ENCODE measurements around the gene NEDD4L.
"Not testable (repeated sequence)": the region's sequence is repeated elsewhere in the genome, so short reads cannot be mapped to it uniquely, and the experiment has no call there.

The NEDD4L gene

DNA sequence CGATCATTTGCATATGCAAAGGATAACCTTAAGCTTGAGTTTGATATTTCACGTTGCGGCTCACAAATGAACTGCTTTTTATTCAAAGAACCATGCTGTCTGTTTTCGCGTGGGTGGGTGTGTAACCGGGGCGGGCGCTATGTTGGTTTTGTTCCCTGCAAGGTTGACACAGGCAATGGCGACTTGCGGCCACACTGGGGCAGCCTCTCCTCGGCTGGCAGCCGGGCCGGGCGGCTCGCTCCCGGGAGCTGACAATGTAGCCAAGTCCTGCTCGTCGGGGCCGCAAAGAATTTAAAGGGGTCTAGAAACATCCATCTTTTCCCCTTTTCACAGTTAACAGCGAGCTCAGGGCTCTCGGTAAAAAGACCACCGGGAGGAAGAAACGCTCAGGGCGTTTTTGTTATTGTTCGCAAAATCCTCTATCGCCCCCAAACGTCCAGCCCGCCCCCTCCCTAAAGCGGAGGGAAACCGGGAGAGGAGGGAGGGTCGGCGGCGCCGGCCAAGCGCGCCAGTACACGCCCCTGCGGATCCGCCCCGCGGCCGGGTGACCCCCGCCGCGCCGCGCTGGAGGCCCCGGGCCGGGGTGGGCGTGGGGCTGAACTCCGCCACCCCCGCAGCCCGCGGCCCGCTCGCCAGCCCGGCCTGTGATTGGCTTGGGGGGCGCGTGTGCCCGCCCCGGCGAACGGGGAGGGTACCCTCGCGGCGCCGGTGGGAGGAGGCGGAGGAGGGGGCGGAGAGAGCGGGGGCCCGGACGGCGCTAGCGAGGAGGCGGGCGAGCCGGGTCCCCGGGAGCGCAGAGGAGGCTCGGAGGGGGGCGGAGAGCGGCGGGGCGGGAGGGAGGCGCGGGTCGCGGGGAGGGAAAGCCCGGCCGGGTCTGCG lies at the start of gene NEDD4L:
NEDD4L (plus strand) TSS at position 736 of the 879 bp plus-strand sequence. CDS start 435 bp downstream, outside the sequence.
- DNase-seq: peak; percentile 84

DNA sequence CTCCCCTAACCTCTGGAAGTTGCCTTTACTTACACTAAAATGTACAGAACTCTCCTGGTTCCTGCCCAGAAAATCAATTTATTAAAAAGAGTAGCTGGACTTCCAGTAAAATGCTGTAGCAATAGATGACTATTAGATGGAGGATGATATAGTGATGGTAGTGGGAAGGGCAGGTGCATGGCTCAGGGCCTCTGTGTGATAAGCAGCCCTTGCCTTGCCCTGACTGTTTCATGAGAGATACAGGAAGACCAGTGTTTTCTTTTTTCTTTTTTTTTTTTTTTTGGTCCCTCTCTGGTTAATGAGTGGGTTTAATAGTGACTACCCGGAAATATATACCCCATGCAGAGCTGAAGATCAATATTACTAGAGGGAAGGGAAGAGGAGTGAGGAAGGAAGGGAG lies 48.7 kb upstream of the NEDD4L start:
- DNase-seq: no peak

DNA sequence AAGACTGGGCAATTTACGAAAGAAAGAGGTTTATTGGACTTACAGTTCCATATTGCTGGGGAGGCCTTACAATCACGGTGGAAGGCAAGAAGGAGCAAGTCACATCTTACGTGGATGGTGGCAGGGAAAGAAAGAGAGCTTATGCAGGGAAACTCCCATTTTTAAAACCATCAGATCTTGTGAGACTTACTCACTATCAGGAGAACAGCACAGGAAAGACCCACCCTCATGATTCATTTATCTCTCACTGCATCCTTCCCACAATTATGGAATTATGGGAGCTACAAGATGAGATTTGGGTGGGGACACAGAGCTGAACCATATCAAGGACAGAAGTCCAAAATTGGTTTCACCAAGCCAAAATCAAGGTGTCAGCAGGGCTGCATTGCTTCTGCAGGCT lies 47.1 kb upstream of the NEDD4L start:
- DNase-seq: not testable (repeated sequence)

DNA sequence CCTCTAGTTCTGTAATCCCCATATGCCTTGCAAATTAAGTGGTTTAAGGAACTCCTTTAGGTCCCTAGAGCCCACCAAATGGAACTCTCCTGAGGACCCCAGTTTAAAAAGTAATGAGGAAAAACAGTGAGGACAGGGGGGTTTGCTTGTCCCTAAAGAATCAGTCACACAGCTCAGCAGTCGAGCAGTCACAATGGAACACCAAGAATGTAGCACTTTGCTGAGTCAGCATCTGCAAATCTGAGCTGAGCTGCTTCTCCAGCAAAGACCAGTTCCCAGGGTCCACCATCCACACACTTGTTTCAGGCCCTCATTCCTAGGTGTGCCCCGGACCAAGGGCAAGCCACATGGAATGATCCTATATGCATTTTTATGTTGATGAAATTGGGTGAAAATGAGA lies 46.2 kb upstream of the NEDD4L start:
- no peak for DNase-seq

DNA sequence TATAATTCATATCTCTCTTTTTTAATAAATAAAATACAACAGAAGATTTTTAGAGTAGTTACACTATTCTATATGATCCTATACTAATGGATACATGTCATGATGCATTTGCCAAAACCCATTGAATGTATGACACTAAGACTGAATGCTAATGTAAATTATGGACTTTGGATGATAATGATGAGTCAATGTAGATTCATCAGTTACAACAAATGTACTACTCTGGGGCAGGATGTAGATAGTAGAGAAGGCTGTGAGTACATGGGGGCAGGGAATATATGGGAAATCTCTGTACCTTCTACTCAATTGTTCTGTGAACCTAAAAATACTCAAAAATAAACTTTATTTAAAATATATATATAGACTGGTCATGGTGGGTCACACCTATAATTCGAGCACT lies 45.6 kb upstream of the NEDD4L start:
- no peak for DNase-seq

DNA sequence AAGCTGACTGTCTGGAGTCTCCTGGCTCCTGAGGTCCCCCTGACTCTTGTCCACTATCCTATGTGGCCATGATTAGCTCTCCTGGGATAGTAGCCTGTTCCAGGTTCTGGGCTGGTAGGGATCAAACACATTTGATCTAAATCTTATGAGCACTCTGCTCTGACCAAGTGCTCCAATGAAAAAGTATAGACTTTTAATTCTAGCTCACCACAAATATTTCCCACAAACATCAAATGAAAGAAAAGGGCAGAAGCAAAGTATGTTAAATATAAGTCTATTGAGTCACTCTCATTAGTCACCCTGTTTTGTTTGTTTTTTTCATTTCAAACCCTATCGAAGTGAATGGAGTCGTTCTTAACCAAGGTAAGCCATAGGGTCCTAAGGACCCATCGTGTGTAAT lies 39.7 kb upstream of the NEDD4L start:
- DNase-seq: no peak

DNA sequence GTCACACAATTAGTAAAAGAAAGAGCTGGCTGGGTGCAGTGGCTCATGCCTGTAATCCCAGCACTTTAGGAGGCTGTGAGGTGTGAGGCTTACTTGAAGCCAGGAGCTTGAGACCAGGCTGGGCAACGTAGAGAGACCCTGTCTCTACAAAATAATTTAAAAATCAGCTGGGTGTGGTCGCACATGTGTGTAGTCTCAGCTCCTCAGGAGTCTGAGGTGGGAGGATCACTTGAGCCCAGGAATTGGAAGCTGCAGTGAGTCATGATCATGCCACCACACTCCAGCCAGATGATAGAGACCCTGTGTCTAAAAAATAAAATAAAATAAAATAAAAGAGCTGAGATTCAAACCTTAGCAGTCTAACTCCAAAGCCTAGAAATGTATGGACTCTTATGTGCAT lies 39.0 kb upstream of the NEDD4L start:
- DNase-seq: no peak

DNA sequence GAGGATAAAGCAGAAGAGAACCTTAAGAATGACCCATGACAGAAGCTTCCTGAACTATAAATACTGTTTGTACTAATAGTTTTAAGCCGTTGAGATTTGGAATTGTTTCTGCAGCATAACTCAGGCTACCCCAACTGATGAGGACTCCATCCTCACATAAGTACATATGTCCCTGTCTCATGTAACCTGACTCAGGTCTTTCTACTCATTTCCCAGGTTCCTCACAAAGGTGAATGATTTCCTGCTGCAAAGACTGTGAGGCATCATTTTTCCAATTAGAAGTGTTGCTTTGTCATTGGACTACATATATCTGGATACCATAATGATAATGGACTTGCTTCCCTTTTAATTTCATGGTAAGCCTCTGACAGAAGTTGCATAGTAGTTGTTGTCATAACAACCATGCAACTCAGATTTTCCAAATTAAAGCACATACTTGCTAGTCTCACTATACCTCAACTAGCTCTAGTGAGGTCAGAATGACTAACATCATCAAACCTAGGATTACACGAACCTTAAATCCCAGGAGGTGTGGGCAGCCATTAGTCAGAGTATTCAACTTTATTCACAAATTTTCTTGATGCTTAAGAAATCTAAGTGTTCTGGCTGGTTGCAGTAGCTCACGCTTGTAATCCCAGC lies 38.0 kb upstream of the NEDD4L start:
- DNase-seq: no peak

DNA sequence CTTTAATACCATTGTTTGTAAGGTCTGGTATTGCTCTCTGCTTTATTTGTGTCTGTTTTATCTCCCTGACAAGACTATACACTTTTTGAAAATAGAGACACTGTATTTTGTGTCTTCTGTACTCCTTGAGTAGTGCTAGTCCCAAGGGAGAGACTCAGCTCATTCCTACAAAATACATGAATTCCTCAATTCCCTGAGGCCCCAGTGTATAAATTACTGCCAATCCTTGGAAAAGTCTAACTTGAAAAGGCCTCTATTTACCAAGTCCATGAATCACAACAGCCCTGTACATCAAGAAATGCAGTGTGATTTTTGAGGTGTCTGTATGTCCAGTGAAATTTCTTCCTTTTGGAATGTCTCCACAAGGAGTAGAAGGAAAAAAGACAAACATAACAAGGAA lies 34.9 kb upstream of the NEDD4L start:
- DNase-seq: no peak

DNA sequence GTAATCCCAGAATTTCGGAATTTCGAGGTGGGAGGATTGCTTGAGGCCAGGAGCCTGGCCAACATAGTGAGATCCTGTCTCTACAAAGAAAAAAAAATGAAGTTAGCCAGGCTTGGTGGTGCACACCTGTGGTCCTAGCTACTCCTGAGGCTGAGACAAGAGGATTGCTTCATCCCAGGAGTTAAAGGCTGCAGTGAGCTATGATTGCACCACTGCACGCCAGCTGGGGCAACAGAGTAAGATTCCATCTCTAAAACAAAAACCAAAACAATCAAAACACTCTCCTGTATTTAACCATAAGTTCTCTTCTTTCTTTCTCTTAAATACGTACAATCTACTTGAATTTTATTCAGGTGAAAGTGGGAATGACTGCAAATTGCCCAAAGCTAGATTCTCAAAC lies 33.8 kb upstream of the NEDD4L start:
- DNase-seq: no peak

DNA sequence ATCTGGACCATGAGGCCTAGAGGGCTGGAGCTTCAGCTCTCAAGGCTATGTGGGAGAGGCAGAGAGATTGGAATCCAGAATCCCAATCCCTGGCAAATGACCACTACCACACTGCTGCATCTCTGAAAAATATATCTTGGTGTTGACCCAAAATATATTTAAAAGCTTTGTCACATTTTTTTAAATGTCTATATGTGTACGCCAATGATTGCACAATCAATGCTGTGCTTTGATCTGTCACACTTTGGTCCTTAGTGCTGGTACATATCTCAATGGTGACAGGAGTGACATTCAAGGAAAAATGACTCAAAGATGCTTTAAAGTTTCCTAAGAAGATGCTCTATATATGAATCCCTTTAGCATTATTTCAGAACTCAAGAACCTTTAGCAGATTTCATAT lies 31.7 kb upstream of the NEDD4L start:
- DNase-seq: no peak

DNA sequence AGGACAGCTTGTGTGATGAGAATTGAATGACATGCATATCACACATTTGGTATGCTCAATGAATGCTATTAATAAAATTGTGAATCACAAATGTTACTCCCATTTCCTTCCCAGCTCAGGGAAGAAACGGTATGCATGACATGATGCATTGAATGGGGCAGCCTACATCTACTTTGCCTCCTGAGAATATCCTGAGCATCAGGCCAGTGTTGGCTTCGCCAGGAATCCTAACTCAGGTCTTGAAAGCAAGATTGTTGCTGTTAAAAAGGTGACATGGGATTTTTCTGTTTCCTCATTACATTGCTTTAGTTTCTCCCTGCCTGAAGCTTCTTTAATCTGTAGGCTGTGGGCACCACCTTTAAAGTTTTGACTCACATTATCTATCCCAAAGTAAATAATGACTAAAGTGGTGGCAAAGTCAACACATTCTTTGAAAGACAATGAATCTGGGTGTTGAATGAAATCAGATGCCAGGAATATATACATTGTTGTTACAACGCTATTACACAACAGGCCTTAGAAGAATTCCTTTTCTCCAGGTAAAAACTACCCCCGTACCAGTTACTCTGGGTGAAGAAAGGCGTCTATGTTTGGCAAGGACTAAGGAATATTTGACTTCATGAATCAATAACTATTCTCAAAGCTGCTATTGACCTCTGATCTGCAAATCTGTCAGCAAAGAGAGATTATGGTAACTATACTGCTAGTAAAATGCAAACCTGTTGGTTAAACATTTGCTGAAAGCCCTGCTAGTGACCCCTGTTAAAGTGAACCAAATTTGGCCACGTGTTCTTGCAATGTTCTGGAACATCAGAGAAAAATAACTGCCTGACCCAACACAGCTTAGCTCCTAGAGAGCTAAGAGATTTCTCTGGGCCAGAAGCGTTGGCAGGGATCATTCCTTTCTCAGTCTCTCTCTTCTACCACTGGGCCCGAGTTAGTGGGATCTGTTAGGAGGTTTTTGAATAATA lies 30.5 kb upstream of the NEDD4L start:
- DNase-seq: no peak

DNA sequence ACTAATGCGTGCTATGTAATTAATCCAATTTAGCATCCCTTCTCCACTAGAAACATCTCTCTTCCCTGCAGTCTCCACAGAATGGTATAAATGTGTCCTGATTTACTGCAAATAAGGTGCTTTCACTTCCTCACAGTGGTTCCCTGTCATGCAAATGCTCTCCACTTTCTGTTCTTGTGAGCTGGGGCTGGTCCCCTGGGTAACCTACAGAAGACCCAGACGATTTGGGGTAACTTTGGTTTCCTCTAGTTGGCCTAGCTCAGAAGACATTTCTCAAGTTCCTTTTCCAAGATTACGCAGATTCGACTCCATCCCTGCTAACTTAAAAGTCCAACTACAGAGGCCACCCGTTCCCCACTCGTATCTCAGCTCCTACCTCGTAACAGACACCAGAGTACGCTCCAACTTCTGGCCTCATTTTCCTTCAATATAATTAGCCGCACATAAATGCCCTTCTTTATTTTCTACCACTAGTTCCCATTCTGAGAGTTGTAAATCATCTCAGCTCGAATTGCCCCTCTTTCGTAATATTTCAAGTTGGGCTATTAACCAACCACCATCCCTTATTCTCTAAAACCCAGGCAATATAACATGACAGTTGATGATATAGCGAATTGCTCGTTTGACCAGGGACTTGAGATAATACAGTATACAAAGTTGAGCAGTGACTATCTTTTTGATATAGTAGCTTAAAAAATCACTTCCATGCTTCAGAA lies 28.8 kb upstream of the NEDD4L start:
- no peak for DNase-seq

DNA sequence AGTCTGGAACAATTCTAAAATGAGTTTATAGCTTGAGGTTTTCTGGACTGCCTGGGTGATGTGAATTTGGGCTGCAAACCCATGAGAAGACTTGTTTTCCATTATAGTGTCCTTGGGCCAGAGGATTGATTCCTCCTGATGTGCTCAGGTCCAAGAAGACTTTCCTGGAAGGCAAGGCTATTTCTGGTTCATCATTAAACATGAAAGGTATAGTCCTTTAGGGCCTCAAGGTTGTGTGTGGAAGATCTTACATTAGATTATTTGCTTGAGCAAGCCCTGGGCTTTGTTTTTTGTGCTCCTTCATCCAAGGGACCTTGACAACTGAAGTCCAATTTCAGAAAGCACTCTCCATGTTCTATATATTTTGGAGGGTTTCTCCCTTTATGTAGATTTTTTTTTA lies 26.8 kb upstream of the NEDD4L start:
- DNase-seq: no peak

DNA sequence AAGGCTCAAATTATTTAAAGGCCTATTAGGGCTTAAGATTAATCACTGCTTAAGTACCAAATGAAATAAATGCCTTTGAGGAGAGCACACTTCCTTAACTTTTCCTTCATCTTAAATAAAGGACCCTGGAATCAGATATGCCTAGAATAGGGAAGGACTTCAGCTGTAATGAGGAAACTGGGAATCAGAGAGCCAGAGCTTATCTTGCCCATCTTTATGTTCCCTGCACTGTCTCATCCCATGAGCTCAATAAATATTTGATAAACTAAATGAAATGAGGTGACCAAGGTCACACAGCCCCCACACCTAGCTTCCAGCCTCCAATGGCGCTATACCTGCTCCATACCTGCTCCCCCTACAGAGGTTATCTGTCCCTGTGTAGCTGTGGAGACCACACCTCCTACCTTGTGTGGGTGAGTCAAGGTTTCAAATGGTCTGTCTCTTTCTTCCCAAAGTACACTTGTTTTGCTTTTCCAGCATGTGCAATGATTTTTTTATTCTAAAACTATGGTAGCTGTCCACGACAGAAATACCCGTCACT lies 23.4 kb upstream of the NEDD4L start:
- no peak for DNase-seq

DNA sequence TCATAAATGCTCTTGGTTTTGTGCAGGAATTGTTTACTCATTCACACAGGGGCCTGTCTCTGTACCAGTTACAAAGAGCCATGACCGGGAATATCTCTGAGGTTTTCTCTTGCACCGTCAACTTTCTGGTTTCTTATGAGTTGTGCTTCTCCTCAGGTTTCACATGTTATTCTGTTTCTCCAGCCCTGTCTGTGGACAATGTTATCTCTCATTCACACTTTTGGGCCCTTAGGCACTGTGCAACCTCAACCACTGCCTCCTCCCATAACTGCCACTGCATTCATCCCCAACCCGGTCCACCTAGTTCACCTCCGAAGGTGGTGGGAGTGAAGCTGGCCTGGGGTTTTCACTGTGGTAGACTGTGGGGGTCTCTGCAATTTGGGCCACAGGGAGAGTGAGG lies 22.5 kb upstream of the NEDD4L start:
- no peak for DNase-seq

DNA sequence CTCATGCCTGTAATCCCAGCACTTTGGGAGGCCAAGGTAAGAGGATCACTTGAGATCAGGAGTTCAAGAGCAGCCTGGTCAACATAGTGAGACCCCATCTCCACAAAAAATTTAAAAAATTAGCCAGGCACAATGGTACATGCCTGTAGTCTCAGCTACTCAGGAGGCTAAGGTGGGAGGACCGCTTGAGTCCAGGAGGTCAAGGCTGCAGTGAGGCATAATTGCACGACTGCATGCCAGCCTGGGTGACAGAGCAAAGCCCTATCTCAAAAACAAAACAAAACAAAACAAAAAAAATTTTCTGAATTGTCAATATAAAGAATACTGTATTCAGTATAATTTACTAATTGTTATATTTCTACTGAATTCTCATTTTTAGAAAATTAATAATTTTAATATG lies 20.9 kb upstream of the NEDD4L start:
- no peak for DNase-seq

DNA sequence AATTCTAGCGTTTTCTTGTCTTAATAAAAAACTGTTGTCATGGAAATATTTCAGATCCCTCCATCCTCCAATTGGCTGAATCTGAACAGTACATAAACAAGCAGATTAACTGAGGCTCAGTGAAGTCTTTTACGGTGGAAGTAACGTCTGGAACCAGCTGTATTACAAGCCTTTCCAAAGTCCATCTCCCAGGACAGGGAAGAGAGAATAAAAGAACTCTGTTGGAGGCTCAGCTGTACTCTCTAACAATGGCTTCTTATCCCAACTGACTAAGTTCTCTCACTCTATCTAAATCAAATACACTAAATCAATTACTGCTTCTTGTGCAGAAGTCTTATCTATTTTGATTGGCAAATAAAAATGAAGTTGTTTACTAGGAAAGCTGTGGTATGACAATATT lies 19.9 kb upstream of the NEDD4L start:
- no peak for DNase-seq

DNA sequence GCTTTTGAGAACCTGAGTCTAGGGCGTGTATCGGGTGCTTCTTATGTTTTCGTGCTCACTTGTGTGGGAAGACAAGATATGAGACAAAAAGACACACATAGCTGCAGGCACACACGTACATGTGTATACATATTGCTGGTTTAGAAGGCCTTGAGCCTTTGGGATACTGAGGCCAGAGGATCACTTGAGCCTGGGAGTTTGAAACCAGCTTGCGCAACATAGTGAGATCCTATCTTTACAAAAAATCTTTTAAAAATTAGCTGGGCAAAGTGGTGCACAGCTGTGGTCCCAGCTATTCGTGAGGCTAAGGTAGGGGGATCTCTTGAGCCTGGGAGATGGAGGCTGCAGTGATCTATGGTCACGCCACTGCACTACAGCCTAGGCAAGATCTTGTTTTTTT lies 18.8 kb upstream of the NEDD4L start:
- no peak for DNase-seq

DNA sequence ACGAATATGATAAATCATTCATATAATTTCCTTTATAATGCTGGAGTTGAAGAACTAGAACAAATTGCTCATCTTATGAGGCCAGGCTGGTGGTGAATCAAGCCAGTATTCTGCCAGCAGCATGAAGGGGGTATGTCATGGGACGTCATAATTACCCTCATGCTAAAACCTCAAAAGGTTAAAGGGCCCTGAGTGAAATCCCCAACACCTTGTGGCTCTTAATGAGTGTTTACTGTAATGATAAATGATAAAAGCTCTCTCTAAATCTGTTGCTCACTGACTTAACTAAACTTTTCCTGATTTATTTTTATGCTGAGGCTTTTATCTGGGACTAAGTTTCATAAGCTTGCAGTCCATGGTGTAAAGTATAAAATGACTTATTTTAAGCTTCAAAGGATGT lies 18.3 kb upstream of the NEDD4L start:
- no peak for DNase-seq

DNA sequence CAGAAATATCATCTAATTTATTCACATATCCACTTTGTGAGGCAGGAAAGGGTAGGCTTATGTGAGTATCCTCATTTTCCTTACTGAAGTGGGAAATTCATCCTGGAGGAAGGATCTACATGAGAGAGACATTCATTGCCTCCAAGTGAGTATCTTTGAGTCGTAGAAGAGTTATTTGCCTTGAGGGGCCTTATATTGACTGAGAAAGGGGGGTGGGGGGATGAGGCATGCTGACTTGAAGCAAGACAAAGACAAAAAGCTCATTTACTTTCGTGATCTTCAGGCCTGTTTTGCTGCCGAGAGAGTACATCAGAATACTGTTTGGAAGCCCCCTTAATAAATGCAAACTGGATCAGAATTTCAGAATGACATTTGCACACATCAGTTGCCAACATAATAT lies 17.6 kb upstream of the NEDD4L start:
- DNase-seq: no peak

DNA sequence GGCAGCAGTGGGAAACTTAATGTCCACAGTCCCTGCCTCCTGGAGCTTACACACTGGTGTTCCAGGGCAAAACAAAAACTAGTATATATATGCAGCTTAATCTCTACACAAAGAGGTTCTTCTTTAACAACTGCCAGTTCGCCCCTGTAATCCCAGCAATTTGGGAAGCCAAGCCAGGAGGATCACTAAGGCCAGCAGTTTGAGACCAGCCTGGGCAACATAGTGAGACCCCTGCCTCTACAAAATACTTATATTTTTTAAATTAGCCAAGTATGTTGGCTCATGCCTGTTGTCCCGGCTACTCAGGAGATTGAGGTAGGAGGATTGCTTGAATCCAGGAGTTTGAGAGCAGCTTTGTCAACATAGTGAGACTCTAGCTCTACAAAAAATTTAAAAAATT lies 17.2 kb upstream of the NEDD4L start:
- DNase-seq: no peak

All from NCI-H748 treated with DMSO at 0.1 percent for 48 hours (cell line).